Stomach (tissue), 9 donors: ENCODE results near the gene CABLES2. TPM values are rescaled to one million over a fixed set of nuclear protein-coding genes. Genes with fewer than 3 reads are reported as not detected.

ENCODE experiments used
- DNase-seq, 2 donors: peaks; one replicate each; pipeline versions ENCODE4 v3.0.0 to v3.0.0-alpha.2; 2013 to 2019
- H3K27ac ChIP-seq, 5 donors: fragments of 200-600 bp in 4 of 5; sonication (generic) in 4 of 5; one replicate each; pipeline ENCODE4 v1.5.1; 2013 to 2019; ENCODE audit warnings: mild to moderate bottlenecking in 1 of 5, moderate library complexity in 1 of 5
- H3K27me3 ChIP-seq, 3 donors: fragments of 200-600 bp; sonication (generic); one replicate each; pipeline ENCODE4 v1.5.1; 2017 to 2019; ENCODE audit warnings: mixed run types in 1 of 3
- H3K36me3 ChIP-seq, 4 donors: fragments of 200-600 bp; sonication (generic); 1 replicate in 3 of 4; 2 replicates in 1 of 4; pipeline ENCODE4 v1.5.1; 2016 to 2019
- H3K4me1 ChIP-seq, 4 donors: fragments of 200-600 bp; sonication (generic); one replicate each; pipeline ENCODE4 v1.5.1; 2016 to 2019
- H3K4me3 ChIP-seq, 4 donors: fragments of 200-600 bp; sonication (generic) in 3 of 4; one replicate each; pipeline ENCODE4 v1.5.1; 2016 to 2019; ENCODE audit warnings: mild to moderate bottlenecking in 1 of 4
- H3K9me3 ChIP-seq, 4 donors: fragments of 200-600 bp; sonication (generic); one replicate each; pipeline ENCODE4 v1.5.1; 2016 to 2019
- EP300 ChIP-seq: sonication (generic); formaldehyde crosslinking; IDR thresholded peaks from one replicate; pipeline ENCODE4 v1.6.1; 2017; ENCODE audit warnings: antibody characterized with exemption
- POLR2A ChIP-seq, 4 donors: fragments of 450-650 bp; IDR thresholded peaks; one replicate each; pipeline ENCODE4 v1.6.1; 2016; ENCODE audit warnings: antibody characterized with exemption in 4 of 4, control low read depth in 2 of 4, mild to moderate bottlenecking in 1 of 4, moderate library complexity in 1 of 4
- POLR2AphosphoS5 ChIP-seq, 3 donors: sonication (generic); formaldehyde crosslinking; IDR thresholded peaks; one replicate each; pipeline ENCODE4 v1.6.1; 2016; ENCODE audit warnings: antibody characterized with exemption in 3 of 3
- WGBS, 5 donors: extraction: QIAGEN DNeasy Blood & Tissue Kit in 3 of 5; methylation state at CpG; one replicate each; pipeline versions ENCODE4 v1.1.5 to v1.1.7; 2013 to 2018; 5-methylcytosine and 5-hydroxymethylcytosine counted together
- intact Hi-C: fragments of 100-400 bp; cut with DNase I; formaldehyde crosslinking; loops from one replicate; pipeline ENCODE4 v1.15.1; 2023; ENCODE audit warnings: low total_unique reads
- polyA plus RNA-seq, 3 donors: library from polyadenylated mRNA; stranded (reverse); fragments of 200-250 nt; gene quantifications; one replicate each; pipeline ENCODE4 v1.2.3, GENCODE V29; 2013
- total RNA-seq, 5 donors: library from RNA; depleted of rRNA; stranded (reverse); fragments of >200 nt; gene quantifications; one replicate each; pipeline versions ENCODE4 v1.1.0 to v1.2.3, GENCODE V29; 2014 to 2016
- TF ChIP-seq, protein P1 (sequence below), 7 experiments: fragments of 450-650 bp in 4 of 7; fragments of 200-600 bp in 3 of 7; sonication (generic) in 3 of 7; IDR thresholded peaks; one replicate each; pipeline ENCODE4 v1.5.1; 2016 to 2019; ENCODE audit warnings: antibody characterized with exemption in 7 of 7, control low read depth in 2 of 7, mild to moderate bottlenecking in 1 of 7
- donor health status: healthy with polysubstance abuse.
- donor health status: Bipolar disorder and iron deficiency.
- donor health status: healthy.

CABLES2 gene
- total and polyA plus RNA-seq, 8 donors = 0.55 to 7.8 (median 1.9) TPM

DNA sequence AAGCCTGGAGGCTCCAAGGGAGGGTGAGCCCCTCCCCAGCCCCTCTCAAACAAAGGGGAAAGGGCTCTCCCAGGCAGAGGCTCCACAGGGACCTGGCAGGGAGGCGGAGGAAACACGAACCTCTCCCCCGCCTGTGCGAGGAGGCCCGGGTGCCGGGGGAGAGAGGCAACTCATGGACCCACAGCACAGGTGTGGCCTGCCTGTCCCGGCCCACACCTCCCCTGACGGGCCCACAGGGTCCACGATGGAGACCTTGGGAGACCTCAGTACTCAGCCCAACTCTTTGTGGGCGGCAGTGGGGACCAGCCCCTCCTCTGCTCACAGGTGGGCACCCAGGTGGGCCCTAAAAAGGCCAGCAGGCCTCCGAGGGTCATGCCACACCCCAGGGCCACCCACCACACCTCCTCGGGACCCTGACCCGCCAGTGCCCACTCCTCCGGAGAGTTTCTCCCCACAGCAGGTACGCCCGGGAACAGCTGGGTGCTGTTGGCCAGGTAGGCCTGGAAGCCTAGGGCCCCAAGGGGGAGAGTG lies 52.2 kb downstream of the CABLES2 start:
- intact Hi-C loops = no loop called here
- Histone ChIP-seq H3K4me1 (peaks cover 65 to 91% (median 76%) of the 10 kb centered on the region in 4 donors), H3K4me3 (peak overlapping the region in 1 of 4 donors; percentile 15), H3K27ac (peak overlapping the region; percentile 28 to 91 (median 86)), H3K36me3 (peaks cover 18 to 31% (median 27%) of the 10 kb centered on the region in 4 donors), H3K27me3 (peaks cover 0 to 3% (median 0%) of the 10 kb centered on the region in 3 donors), H3K9me3 (no peaks in the 10 kb centered on the region)
- WGBS, 5 donors = 59 to 76% (median 71%) methylated on average over 5 to 16 of the region's 16 CpGs
- TF ChIP-seq, protein P1, sequence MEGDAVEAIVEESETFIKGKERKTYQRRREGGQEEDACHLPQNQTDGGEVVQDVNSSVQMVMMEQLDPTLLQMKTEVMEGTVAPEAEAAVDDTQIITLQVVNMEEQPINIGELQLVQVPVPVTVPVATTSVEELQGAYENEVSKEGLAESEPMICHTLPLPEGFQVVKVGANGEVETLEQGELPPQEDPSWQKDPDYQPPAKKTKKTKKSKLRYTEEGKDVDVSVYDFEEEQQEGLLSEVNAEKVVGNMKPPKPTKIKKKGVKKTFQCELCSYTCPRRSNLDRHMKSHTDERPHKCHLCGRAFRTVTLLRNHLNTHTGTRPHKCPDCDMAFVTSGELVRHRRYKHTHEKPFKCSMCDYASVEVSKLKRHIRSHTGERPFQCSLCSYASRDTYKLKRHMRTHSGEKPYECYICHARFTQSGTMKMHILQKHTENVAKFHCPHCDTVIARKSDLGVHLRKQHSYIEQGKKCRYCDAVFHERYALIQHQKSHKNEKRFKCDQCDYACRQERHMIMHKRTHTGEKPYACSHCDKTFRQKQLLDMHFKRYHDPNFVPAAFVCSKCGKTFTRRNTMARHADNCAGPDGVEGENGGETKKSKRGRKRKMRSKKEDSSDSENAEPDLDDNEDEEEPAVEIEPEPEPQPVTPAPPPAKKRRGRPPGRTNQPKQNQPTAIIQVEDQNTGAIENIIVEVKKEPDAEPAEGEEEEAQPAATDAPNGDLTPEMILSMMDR (IDR thresholded peaks at IDR 0.05) = no peak
- no peak for TF ChIP-seq EP300
- TF ChIP-seq POLR2A (IDR thresholded peaks at IDR 0.05) = no peak
- no peak for TF ChIP-seq POLR2AphosphoS5 (IDR thresholded peaks at IDR 0.05)
- DNase-seq = no peak

DNA sequence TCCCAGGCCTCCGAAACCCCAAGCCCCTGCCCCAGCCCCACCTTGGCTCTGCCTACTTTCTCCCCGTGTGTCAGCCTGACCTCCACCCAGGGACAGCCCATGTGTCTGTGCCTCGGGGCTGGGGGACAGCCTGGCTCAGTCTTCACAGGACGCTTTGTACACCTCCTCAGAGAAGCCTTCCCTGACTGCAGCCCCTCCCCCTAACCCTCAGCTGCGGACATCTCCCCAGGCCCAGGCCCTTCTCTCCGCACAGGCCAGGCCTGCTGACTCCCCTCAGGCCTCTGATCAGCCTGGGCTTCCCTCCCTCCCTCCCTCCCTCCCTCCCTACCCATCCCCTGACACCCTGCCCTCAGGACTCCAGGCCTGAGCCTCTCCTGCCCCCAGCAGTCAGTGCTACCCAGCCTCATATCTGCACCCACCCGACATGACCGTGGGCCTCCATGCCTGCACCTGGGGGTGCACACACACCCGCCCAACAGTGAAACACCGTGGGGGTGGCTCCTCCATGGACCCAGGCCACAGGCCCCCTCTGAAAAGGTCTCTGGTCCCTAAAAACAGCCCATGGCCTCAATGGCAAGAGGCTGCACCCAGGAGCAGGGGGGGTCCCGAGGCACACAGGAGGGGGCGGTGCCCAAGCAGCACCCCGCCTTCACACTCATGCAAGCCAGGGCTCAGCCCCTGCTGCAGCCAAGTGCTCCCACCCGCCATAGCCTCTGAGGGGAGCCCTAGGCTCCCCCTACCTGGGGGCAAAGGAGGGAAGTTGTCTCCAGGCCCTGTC lies 52.9 kb downstream of the CABLES2 start:
- Histone ChIP-seq H3K4me1 (peaks cover 59 to 86% (median 69%) of the 10 kb centered on the region in 4 donors), H3K36me3 (peaks cover 18 to 33% (median 28%) of the 10 kb centered on the region in 4 donors)

DNA sequence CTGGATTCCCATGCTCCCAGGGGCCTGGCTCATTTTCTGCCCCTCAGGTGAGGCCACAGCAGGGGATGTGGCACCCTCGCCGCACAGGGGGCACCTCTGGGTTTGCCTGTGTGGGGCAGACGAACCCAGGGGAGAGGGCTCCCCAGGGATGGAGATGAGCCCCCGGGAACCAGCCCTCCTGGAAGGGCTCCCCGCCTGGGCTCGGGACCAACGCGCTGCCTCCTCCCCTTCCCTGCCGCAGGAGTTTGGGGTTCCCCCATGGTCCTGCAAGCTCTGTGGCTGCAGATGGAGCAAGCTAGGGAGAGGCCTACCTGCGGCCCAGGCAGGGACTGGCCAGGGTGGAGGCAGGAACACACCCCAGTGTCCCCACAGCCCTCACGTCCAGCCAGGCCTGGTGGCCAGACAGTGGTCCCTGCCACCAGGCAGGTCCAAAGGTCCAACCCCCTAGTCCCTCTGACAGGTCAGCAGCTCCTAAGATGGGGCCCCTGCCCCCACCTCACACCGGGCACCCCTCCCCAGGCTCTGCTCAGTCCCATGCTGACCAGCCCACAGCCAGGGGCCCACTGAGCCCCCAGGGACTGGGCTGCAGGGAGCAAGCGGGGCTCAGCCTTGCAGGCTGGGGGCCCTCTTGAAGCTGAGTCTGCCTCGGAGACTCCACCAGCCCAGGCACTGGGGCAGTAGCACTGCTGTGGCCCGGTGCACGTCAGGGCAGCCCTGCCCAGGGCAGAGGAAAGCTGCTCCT lies 53.6 kb downstream of the CABLES2 start:
- Histone ChIP-seq H3K4me3 (no peak overlapping the region), H3K27me3 (peaks cover 0 to 3% (median 0%) of the 10 kb centered on the region in 3 donors), H3K4me1 (peaks cover 51 to 78% (median 62%) of the 10 kb centered on the region in 4 donors), H3K36me3 (peaks cover 18 to 38% (median 30%) of the 10 kb centered on the region in 4 donors), H3K27ac (peak overlapping the region in 3 of 5 donors; percentile 65 to 91 (median 74)), H3K9me3 (no peaks in the 10 kb centered on the region)
- TF ChIP-seq POLR2A (IDR thresholded peaks at IDR 0.05) (no peak), POLR2AphosphoS5 (IDR thresholded peaks at IDR 0.05) (no peak), EP300 (no peak)
- TF ChIP-seq, protein P1 (IDR thresholded peaks at IDR 0.05) = no peak
- 81 to 91% (median 86%) methylated on average over 3 to 16 of the region's 16 CpGs for WGBS, 5 donors
- DNase-seq = no peak
- intact Hi-C loops = no loop called here

More for the DNA sequence above, 52.9 kb downstream of the CABLES2 start:
- WGBS, 5 donors = 66 to 88% (median 77%) methylated on average over 8 to 14 of the region's 14 CpGs
- intact Hi-C loops = no loop called here
- TF ChIP-seq EP300 = no peak
- TF ChIP-seq, protein P1 (IDR thresholded peaks at IDR 0.05) = no peak
- TF ChIP-seq POLR2AphosphoS5 (IDR thresholded peaks at IDR 0.05) = no peak
- DNase-seq = no peak
- peaks cover 0 to 3% (median 0%) of the 10 kb centered on the region in 3 donors for H3K27me3 ChIP-seq
- H3K27ac ChIP-seq = peak overlapping the region in 3 of 5 donors; percentile 86 to 91 (median 90)
- no peaks in the 10 kb centered on the region for H3K9me3 ChIP-seq
- no peak overlapping the region for H3K4me3 ChIP-seq
